DMS53 treated with DMSO at 0.1 percent for 48 hours (cell line): ENCODE results near the gene CNFN.
"Not testable (repeated sequence)": the region's sequence is repeated elsewhere in the genome, so short reads cannot be mapped to it uniquely, and the experiment has no call there.

Experiments used
- DNase-seq: peaks from one replicate; lab custom pipeline; 2025; ENCODE audit not compliant: unreplicated experiment; lab: John Stamatoyannopoulos, UW

CNFN gene

GRCh38 chr19:42352301-42353259 lies 37.5 kb downstream of the CNFN start:
- no peak for DNase-seq

- no peak for DNase-seq
Observed at GRCh38 chr19:42351079-42351735, 38.9 kb downstream of the CNFN start.

GRCh38 chr19:42350417-42350816 lies 39.7 kb downstream of the CNFN start:
- DNase-seq, result no peak

- DNase-seq, result no peak
Observed at GRCh38 chr19:42349378-42350107, 40.6 kb downstream of the CNFN start.

- no peak for DNase-seq
Observed at GRCh38 chr19:42348211-42348610, 41.9 kb downstream of the CNFN start.

- no peak for DNase-seq
Observed at GRCh38 chr19:42345191-42345812, 44.8 kb downstream of the CNFN start.

- DNase-seq, result no peak
Observed at GRCh38 chr19:42344336-42344893, 45.7 kb downstream of the CNFN start.

GRCh38 chr19:42343344-42344110 lies 46.6 kb downstream of the CNFN start:
- no peak for DNase-seq

- not testable (repeated sequence) for DNase-seq
Observed at GRCh38 chr19:42339922-42340321, 50.2 kb downstream of the CNFN start.

- DNase-seq, result not testable (repeated sequence)
Observed at GRCh38 chr19:42339126-42339860, 50.8 kb downstream of the CNFN start.
